Globus pallidus (tissue), 1 donor: ENCODE data around the gene FZR1.
"Not testable (repeated sequence)": the region's sequence is repeated elsewhere in the genome, so short reads cannot be mapped to it uniquely, and the experiment has no call there.

Experiments used
- DNase-seq: peaks from one replicate; pipeline ENCODE4 v3.0.0-alpha.2; 2015; ENCODE audit warnings: low spot score

FZR1 gene

GRCh38 chr19:3496392-3497273, 9.5 kb upstream of the FZR1 start:
- no peak for DNase-seq

DNA sequence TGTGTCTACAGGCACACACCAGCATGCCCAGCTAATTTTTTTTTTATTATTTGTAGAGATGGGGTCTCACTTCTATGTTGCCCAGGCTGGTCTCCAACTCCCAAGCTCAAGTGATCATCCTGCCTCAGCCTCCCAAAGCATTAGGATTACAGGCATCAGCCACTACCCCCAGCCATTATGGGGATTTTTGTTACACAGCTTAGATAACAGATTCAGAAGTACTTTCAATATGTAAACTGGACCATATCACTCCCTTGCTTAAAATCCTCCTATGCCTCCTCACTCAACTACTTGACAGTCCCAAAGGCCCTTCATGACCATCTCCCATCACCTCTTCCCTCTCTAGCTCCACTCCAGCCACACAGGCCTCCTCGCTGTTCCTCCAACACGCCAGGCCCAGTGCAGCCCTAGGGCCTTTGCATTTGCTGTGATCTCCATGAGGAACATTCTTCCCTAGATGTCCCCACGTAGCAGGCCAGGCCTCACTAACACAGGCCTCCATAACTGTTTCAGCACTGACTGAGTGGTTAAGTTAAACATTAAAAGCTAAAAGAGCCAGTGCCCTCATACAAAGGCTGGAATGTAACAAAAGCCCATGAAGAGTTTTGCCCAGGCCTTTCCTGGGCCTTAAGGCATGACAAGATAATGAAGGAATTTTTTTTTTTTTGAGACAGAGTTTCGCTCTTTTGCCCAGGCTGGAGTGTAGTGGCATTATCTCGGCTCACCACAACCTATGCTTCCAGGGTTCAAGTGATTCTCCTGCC, 8.2 kb upstream of the FZR1 start:
- no peak for DNase-seq

- DNase-seq: no peak
Measured at GRCh38 chr19:3499738-3500428, 6.2 kb upstream of the FZR1 start.

GRCh38 chr19:3500429-3501101, 5.5 kb upstream of the FZR1 start, which contains the start of gene DOHH:
DOHH (minus strand) TSS chr19:3500674; CDS start chr19:3496814, 3,860 bp downstream.
- DNase-seq: peak; percentile 96

GRCh38 chr19:3501780-3502179, 4.3 kb upstream of the FZR1 start:
- DNase-seq: no peak

- no peak for DNase-seq
Measured at GRCh38 chr19:3503036-3503572, 3.0 kb upstream of the FZR1 start.

DNA sequence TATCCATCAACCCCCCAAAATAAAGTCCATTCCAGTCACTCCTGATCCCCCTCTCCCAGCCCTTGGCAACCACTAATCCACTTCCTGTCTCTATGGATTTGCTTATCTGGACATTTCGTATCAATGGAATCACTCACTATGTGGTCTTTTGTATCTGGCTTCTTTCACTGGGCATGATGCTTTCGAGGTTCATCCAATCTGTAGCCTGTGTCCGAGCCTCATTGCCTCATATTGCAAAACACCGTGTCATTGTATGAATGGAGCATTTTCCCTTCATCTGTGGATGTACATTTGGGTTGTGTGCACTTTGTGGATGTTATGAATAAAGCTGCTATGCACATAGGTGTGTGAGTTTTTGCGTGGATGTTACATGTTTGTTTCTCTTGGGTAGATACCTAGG, 1.4 kb upstream of the FZR1 start:
- no peak for DNase-seq

- no peak for DNase-seq
Measured at GRCh38 chr19:3506384-3507340, 551 bp downstream of the FZR1 start.

GRCh38 chr19:3507371-3508120, 1.4 kb downstream of the FZR1 start:
- DNase-seq: no peak

DNA sequence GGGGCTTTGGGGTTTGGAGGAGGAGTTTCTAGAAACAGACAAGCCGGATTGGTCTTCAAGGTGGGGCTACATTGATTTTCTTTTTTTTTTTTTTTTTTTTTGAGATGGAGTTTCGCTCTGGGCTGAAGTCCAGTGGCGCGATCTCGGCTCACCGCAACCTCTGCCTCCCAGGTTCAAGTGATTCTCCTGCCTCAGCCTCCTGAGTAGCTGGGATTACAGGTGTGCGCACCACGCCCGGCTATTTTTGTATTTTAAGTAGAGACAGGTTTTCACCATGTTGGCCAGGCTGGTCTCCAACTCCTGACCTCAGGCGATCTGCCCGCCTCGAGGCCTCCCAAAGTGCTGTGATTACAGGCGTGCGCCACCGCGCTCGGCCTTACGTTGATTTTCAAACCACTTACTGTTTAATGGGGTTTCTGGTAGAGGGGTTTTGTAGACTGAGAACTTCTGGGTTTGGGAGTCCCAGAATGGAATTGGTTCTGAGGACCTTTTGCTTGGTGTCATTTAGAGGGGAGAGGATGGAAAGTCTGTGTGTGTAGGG, 2.1 kb downstream of the FZR1 start:
- not testable (repeated sequence) for DNase-seq

DNA sequence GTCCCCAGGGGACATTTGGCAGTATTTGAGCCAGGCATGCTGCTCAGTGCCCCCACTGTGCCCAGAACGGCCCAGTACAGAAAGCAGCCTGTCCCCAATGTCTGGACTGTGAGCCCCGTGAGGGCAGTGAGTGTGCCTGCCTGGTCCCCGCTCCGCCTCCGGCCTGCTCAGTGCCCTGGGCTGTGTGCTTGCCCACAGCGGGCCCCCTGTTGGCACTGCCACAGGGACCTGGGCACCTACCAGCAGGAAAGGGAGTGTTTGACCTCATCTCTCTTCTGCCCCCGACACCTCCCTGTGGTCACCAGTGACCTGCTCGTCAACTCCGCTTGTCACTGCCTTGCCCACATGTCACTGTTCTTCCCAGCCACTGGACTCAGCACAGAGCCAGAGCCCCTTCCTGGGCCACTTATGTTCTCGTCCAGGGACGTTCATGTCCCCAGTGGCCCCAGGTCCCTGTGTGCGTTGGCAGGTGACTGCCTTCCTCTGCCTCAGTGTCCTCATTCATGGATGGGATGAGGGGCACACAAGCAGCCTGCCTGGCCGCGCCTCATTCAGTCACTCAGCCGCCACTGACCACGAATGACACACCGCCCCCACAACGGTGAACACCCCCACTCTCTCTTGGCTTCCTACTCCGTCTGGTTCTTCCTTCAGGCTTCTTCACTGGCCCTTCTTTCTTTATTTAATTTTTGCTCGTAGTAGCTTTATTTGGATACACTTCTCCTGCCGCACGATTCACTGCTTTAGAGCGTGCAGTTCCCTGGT, 2.8 kb downstream of the FZR1 start:
- no peak for DNase-seq

DNA sequence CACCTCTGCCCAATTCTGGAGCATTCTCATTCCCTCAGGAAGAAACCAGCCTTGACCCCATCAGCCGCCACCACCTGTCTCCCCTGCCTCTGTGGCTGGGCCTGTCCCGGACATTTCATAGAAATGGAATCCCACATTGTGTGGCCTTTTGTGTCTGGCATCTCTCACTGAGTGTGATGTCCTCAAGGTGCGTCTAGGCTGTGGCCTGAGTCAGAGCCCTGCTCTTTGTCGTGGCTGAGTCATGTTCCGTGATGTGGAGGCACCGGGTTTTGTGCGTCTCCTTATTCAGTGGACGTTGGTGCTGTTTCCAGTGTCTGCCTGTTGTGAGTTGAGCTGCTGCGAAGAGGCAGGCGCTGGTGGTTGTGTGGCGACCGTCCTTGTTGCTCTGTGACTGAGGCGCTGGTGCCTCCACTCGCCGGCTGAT, 3.5 kb downstream of the FZR1 start:
- DNase-seq: no peak

DNA sequence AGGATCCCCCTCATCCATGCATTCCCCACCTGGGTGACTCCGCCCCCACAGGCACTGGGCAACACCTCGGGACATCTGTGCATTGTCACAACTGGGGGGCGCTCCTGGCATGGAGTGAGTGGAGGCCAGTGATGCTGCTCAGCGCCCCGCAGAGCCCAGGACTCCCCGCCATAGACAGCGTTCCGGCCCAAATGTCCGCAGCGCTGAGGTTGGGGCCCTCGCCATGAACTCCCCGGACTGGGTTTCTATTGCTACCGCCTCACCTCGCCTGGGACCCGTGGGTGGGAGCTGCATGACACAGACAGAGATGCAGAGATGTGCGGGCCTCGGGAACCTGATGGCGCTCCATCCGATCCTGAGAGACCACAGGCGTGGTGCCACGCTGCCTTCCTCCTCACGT, 4.6 kb downstream of the FZR1 start:
- DNase-seq: no peak

- no peak for DNase-seq
Measured at GRCh38 chr19:3511506-3512251, 5.6 kb downstream of the FZR1 start.

DNA sequence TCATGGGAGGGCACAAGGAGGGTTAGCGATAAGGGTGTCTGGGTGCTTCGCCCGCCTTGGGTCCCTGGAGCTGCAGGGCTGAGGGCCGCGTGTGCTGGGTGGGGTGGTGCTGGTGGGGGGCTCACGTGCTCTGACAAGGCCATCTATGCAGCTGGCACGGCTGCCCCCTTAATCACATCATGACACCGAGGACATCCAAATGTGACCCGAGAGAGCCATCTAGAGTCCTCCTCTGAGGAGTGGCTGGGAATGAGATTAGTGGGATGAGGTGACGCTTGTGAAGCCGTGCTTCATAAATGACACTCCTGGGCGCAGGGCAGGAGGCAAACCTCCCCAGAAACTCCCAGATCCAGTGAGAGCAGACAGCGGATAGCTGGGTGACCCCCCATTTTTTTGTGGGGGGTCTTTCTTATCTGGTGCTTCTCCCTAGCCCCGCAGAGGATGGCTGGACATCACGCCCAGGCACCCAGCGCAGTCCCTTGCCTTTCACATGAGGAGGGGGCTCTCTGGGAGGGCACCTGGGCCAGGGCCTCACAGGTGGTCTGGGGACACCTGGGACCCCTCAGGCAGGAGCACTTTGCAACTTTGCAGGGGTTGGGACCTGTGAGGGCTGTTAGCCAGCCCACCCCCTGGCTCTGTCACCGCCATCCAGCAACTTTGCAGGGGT, 6.6 kb downstream of the FZR1 start:
- DNase-seq: peak; percentile 55

- DNase-seq: no peak
Measured at GRCh38 chr19:3513229-3514140, 7.4 kb downstream of the FZR1 start.
